GM23248 (cell line): Measurements from ENCODE around the gene CRELD1.

ENCODE experiments used
- EZH2 ChIP-seq: fragments of 200-600 bp; sonication (generic); IDR thresholded peaks from 2 replicates; pipeline ENCODE4 v1.6.1; 2018; ENCODE audit warnings: antibody characterized with exemption, mild to moderate bottlenecking; ENCODE audit not compliant: insufficient read depth, poor library complexity, severe bottlenecking
- EZH2phosphoT487 ChIP-seq: fragments of 200-600 bp; sonication (generic); IDR thresholded peaks from 2 replicates; pipeline ENCODE4 v1.6.1; 2018; ENCODE audit warnings: antibody characterized with exemption, moderate library complexity, mild to moderate bottlenecking, low read depth; ENCODE audit not compliant: insufficient read depth

DNA sequence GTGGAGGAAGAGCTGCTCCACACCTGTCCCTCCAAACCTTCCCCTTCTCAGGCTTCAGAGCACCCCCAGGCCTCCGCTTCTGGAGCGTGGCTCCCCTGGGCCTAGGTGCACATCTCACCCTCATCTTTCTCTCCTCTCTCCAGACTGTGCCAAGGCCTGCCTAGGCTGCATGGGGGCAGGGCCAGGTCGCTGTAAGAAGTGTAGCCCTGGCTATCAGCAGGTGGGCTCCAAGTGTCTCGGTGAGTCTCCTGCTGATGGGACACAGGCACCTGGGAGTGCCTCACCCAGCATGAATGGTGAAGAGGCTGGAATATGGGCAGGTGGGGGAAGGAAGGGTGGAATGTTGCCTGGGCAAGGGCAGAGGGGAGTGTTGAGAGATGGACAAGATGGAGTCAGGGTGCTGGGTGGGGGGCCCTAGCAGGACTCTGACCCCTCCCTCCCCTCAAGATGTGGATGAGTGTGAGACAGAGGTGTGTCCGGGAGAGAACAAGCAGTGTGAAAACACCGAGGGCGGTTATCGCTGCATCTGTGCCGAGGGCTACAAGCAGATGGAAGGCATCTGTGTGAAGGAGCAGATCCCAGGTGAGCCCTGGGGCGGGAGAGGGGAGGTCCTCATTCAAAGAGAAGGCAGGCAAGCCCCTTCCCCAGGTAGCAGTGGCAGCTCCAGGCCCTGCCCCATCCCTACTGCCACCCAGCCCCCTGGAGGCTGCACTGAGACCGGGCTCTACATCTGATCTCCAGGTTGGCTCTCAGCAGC lies 9.5 kb downstream of the CRELD1 start:
- TF ChIP-seq EZH2phosphoT487 = no peak
- TF ChIP-seq EZH2 = no peak
